Activated naive CD4-positive, alpha-beta T cell treated with anti-CD3 and anti-CD28 coated beads, Interleukin-2, amount 50 U/mL, for 72 hours (primary cell): Measurements from ENCODE around the gene ADAMTS15. TPM values are rescaled to one million over a fixed set of nuclear protein-coding genes. Genes with fewer than 3 reads are reported as not detected.
"Not testable (repeated sequence)": the region's sequence is repeated elsewhere in the genome, so short reads cannot be mapped to it uniquely, and the experiment has no call there.

Experiments used
- ATAC-seq, 2 donors: fragments of 150-1000 bp; cut with Tn5 transposase; 2 replicates each; pipeline ENCODE4 v1.10.0; 2021; ENCODE audit warnings: mild to moderate bottlenecking in 2 of 2, moderate library complexity in 2 of 2
- DNase-seq, 2 donors: peaks; one replicate each; pipeline ENCODE4 v3.0.0; 2021 to 2022; ENCODE audit warnings: low spot score in 2 of 2
- H3K27ac Mint-ChIP-seq, 2 donors: one replicate each; pipeline ENCODE4 v1.8.0; 2022; ENCODE audit warnings: mild to moderate bottlenecking in 2 of 2, mixed read lengths in 2 of 2
- H3K36me3 Mint-ChIP-seq, 2 donors: one replicate each; pipeline ENCODE4 v1.8.0; 2022; ENCODE audit warnings: mixed read lengths in 2 of 2
- H3K9me3 Mint-ChIP-seq, 2 donors: one replicate each; pipeline ENCODE4 v1.8.0; 2022; ENCODE audit warnings: mixed read lengths in 2 of 2
- total RNA-seq, 2 donors: library from RNA; stranded (reverse); gene quantifications; one replicate each; pipeline ENCODE4 v1.2.3, GENCODE V29; 2022

ADAMTS15 gene
- total RNA-seq, 2 donors from 2014 or later: not detected

DNA sequence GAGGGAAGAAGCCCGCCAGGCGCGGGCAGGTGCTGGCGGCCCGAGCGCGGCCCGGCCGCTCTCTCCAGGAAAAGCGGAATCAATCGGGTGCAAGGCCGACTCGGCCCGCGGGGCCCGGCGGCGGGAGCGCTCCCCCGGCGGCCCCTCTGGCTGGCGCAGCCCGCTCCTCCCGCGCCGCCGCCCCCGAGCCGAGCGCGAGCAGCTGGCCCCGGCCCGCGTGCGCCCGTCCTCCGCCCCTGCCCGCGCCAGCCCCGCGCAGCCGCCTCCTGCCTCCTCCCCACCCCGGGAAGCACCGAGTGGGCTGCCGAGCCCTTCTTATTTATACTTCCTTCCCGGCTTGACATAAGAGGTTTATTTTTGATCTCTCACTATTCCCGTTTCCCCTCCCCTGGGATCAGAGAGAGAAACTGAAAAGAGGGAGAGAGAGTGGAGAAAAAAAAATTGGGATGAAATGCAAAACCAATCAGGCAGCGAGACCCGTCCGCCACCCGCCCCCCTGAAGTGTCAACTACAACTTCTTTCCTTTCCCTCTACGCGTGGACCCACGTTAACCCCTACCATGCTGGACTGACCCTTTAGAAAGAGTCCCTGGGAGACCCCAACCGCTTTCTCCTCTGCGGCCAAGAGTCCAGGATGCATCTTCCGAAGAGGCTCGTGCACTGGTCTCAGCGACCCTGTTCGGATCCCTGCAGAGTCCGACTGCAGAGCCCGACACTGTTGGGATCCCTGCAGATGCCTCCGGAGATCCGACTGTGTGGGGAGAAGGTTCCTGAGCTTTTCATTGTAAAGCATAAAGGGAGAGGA is 19.9 kb upstream of the ADAMTS15 start, which contains the start of gene ADAMTS8:
Gene ADAMTS8 (minus strand): TSS at position 294 of the 804 bp plus-strand sequence. CDS start 323 bp downstream, outside the sequence.
- ATAC-seq (peak in 1 of 2 donors; percentile 16), DNase-seq (no peak)
- no peaks in the 10 kb centered on the region for H3K9me3 Mint-ChIP-seq
- H3K36me3 Mint-ChIP-seq: peaks cover 6% of the 10 kb centered on the region in 2 donors
- no peak within 1 kb of the TSS for H3K27ac Mint-ChIP-seq

DNA sequence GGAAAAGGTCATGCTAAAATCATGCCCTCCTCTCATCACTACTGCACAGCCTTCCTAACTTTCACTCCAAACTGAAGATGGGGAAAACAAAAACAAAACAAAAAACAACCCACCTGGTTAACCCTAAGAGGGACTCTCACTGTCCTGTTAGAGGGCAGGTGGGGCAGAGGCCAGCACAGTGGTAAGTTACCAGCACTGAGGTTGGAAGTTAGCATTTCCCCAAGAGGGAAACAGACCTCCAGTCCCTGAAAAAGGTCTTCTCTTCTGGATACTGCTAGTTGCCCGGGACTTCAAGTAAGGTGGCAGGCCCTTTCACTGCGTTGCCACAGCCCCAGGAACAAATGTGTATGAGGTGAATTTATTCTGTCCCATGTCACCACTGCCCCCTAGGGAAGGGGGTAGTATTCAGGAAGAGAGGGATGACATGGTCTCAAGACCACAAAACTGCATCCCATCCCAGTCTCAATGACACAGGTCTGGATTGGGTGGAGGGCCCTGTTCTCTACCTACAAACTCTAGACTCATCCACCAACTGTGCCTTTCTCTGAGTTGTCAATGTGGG is 19.2 kb upstream of the ADAMTS15 start:
- Mint-ChIP-seq H3K27ac (no peak overlapping the region), H3K36me3 (peaks cover 6% of the 10 kb centered on the region in 2 donors), H3K9me3 (no peaks in the 10 kb centered on the region)
- ATAC-seq: no peak
- DNase-seq: no peak

DNA sequence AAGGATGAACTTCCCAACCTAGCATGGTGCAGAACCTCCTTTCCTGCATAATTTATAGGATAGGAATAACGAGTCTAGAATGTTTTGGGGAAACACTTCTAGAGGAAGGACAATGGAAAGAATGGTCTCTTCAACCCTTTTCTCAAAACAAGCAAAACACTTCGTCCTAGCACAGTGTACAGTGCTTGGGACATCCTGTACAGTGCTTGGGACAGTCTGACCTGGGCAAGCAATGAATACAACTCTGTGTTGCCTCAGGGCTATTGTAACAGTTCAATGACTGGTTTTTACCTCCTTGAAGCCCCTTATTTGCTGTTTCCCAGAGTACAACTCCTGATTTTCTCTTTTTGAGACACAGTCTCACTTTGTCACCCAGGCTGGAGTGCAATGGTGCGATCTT is 18.5 kb upstream of the ADAMTS15 start:
- ATAC-seq (no peak), DNase-seq (no peak)
- H3K27ac Mint-ChIP-seq: no peak overlapping the region
- H3K36me3 Mint-ChIP-seq: peaks cover 6% of the 10 kb centered on the region in 2 donors
- no peaks in the 10 kb centered on the region for H3K9me3 Mint-ChIP-seq

DNA sequence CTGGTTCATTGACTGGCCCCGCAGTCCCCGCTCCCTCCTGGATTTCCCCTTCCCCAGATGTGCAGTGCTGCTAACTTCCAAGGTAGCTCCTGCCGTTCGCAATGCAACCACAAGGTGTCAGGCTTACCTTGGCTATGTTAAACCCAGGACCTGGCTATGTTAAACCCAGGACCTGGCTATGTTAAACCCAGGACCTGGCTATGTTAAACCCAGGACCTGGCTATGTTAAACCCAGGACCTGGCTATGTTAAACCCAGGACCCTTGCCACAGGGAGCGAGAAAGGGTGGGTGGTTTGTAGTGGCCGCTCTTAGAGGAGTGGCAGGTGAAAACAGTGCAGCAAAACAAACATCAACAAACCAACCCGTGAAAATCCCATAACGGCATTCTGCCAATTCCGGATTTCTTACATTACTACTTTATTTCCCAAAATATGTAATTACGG is 17.1 kb upstream of the ADAMTS15 start:
- DNase-seq: peak; percentile 62 to 73
- Mint-ChIP-seq H3K36me3 (peaks cover 6% of the 10 kb centered on the region in 2 donors), H3K27ac (no peak overlapping the region), H3K9me3 (no peaks in the 10 kb centered on the region)
- ATAC-seq: peak; percentile 68 to 69

DNA sequence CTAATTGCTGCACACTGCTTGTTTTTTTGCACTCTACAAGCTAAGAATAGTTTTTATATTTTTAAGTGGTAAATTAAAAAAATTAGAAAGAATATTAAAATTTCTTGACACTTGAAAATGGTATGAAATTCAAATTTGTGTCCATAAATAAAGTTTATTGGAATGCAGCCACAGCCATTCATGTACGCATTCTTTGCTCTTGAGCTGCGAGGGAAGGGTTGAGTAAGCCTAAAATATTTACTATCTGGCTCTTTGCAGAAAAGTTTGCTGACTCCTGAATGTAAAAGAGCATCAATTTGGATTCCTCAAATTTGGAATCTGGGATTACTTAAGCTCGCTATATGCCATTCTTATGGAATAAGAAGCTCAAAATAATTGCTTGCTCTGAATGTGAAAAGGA is 16.6 kb upstream of the ADAMTS15 start:
- ATAC-seq: no peak
- DNase-seq: no peak
- Mint-ChIP-seq H3K9me3 (no peaks in the 10 kb centered on the region), H3K27ac (no peak overlapping the region), H3K36me3 (peaks cover 5 to 6% of the 10 kb centered on the region in 2 donors)

DNA sequence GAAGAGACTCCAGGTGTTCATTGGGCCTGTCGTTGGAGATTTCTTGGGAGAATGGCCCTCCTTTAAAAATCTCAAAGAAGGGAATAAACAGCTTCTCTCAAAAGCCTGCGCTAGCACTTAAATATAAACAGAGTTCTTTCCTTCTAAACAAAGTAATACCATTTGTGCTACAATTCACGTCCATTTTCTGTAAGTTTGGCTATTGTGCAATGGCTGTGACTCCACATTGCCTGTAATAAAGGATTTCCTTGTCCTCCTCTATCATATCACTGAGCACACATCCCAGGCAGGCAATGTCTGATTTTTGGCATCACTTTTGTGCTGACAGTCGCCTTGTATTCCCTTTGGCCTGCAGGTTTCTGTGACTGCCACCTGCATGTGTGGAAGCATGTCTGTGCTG is 15.1 kb upstream of the ADAMTS15 start:
- Mint-ChIP-seq H3K27ac (no peak overlapping the region), H3K9me3 (no peaks in the 10 kb centered on the region), H3K36me3 (peaks cover 0 to 6% of the 10 kb centered on the region in 2 donors)
- DNase-seq: no peak
- no peak for ATAC-seq

DNA sequence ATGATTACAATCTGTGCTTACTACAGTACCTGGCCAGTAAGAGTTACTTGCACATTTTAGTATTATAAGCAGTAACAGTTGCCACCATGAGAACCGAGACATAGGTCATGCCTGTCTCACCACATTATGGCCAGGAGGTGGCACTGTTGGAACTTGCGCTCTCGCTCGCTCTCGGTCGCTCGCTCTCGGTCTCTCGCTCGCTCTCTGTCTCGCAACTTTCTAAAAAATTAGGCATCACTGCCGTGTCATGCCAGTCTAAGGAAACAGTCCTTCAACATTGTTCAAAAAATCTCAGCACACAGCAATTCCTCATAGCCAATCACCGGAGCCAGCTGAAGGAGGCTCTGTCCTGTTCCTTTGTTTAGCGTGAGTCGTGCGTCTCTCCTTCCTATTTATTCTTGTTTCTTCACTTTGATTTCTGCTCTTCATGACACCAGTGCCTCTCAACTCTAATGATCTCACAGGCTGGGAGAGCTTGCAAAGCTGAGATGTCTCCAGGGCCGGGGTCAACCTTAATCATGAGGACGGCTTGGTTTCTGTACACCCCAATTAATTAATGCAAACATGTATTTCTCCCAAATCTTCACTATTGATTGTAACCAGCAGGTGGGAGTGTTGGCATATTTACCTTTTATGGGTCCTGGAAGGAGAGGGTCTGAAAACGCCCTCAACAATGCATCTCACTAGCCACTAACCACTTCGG is 13.8 kb upstream of the ADAMTS15 start:
- no peaks in the 10 kb centered on the region for H3K36me3 Mint-ChIP-seq
- peak; percentile 85 for ATAC-seq

DNA sequence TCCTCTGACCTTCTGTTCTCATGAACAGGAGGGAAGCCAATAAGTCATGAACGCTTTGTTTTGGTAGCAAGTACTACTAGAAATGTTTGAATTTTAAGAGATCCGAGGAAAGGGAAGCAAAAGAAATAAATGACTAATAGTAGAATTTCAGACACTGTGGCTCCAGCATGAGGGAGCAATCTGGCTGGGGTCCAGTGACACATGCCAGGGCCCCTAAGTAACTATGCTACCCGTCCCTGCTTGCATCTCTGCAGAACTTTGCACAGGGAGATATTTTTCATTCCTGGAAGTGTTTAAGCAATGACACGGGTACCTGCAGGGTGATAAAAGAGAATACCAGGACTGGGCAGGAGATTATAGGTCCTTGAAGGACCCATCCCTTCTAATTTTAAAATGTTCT is 12.8 kb upstream of the ADAMTS15 start:
- DNase-seq: no peak
- no peak for ATAC-seq
- H3K36me3 Mint-ChIP-seq: no peaks in the 10 kb centered on the region

More for the DNA sequence above, 13.8 kb upstream of the ADAMTS15 start:
- H3K27ac Mint-ChIP-seq: no peak overlapping the region
- no peaks in the 10 kb centered on the region for H3K9me3 Mint-ChIP-seq
- DNase-seq: peak; percentile 66

DNA sequence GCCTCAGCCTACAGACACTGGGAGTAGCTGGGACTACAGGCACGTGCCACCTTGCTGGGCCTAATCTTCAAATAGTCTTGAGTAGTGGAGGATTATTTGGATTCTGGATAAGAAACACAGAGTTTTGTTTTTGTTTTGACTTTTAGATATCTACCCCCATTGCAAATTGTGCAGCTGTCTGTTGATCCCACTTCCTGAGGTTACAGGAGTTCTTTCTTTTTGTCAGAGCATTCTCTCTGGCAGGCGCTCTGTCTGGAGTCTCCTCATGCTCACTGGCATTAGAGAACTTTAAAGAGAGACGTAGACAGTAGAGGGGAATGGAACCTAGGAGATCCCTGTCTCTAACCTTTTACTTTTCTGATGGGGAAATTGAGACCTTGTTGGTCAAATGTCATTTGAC is 12.3 kb upstream of the ADAMTS15 start:
- Mint-ChIP-seq H3K27ac (no peak overlapping the region), H3K36me3 (no peaks in the 10 kb centered on the region), H3K9me3 (no peaks in the 10 kb centered on the region)
- DNase-seq: no peak
- no peak for ATAC-seq

More for the DNA sequence above, 12.8 kb upstream of the ADAMTS15 start:
- Mint-ChIP-seq H3K9me3 (no peaks in the 10 kb centered on the region), H3K27ac (no peak overlapping the region)

DNA sequence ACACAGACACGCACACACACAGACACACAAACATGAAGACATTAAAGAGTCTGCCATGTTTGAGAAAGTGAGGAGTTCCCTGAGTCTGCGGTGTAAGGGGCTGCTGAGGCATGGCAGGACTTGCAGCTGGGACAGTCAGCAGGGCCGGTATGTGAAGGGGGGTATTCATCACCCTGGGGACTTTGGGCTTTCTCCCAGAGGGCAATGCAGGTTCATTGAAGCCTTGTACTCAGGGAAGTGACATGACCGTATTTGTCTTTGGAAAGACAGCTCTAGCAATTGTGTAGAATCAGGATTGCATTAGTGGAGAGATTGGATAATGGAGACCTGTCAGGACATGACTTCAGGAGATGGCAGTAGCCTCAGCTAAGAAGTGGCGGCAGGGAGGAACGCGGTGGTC is 10.6 kb upstream of the ADAMTS15 start:
- H3K9me3 Mint-ChIP-seq: no peaks in the 10 kb centered on the region
- ATAC-seq (no peak), DNase-seq (no peak)
- no peaks in the 10 kb centered on the region for H3K36me3 Mint-ChIP-seq
- H3K27ac Mint-ChIP-seq: peak overlapping the region; percentile 24 to 48

DNA sequence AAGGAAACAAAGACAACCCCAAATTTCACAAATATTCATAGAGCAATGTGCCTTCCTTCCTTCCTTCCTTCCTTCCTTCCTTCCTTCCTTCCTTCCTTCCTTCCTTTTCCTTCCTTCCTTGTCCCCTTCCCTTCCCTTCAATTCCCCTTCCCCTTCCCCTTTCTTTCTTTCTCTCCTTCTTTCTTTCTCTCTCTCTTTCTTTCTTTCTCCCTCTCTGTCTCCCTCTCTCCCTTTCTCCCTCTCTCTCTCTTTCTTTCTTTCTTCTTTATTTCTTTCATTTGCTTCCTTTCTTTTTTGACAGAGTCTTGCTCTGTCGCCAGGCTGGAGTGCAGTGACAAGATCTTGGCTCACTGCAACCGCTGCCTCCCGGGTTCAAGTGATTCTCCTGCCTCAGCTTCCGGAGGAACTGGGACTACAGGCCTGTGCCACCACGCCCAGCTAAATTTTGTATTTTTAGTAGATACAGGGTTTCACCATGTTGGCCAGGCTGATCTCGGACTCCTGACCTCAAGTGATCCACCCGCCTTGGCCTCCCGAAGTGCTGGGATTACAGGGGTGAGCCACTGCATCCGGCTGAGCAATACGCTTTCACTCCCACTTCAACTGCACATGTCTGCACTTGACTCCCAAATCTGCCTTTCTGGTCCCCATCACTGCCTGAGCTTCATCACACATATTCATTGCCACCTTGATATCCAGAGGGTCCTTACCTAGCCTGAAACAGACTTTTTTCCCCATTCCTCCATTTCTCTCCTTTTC is 9.9 kb upstream of the ADAMTS15 start:
- not testable (repeated sequence) for H3K9me3 Mint-ChIP-seq, H3K36me3 Mint-ChIP-seq, ATAC-seq, DNase-seq
- H3K27ac Mint-ChIP-seq: peak overlapping the region in 1 of 2 donors; percentile 72

DNA sequence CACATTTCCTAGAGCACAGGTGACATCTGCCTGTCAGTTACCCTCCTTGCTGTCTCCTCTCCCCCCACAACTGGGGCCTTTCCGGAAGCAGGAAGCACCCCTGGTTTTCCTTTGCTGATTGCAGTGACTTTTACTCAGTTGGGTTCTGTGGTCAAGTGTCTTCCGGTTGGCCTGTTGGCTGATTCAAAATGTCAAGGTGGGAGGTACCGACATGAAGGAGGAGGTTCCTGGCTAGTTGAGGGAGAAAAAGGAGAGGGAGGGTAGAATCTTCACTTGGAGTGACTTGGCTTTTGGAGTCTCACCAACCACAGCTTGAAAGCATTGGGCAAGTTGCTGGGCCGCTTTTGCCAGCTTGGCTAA is 9.3 kb upstream of the ADAMTS15 start:
- ATAC-seq: peak in 1 of 2 donors; percentile 43
- DNase-seq: no peak
- H3K36me3 Mint-ChIP-seq: no peaks in the 10 kb centered on the region
- peak overlapping the region in 1 of 2 donors; percentile 72 for H3K27ac Mint-ChIP-seq
- H3K9me3 Mint-ChIP-seq: no peaks in the 10 kb centered on the region

DNA sequence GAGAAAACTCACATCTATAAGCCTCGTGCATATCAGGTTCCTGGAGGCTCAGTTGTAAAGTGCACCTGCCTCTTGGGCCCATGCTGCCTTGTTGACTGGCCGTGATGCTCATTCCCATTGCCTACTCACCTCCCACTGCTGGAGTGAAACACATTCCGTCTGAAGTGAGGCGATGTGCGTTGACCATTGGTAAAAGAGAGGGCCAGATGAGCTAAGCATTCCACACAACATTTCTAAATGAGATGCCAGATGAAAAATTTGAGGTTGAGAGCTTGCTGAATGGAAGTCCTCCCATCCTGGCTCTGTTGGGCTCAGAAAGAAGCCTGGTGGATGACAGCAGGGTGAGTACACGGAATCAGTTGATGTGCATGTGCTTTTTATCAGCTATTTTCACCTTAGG is 8.6 kb upstream of the ADAMTS15 start:
- no peaks in the 10 kb centered on the region for H3K36me3 Mint-ChIP-seq
- no peak overlapping the region for H3K27ac Mint-ChIP-seq
- no peaks in the 10 kb centered on the region for H3K9me3 Mint-ChIP-seq
- no peak for DNase-seq
- ATAC-seq: no peak

DNA sequence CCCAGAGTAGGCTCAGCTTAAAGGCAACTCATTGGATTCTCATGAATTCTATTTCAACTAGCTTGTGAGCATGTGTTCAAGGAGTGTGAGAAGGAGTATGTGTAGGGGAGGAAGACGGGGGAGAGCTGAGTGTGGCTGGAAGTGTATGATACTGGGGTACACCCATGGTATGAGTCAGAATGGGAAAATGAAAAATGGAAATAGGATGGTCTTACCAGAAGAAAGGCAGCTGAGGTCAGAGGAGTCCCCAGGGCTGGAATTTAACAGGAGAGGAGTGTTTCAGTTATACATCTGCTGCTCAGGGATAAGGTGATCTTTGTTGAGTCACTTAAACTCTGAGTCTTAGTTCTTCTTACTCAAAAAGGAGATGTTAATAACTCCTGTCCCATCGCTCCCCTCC is 6.7 kb upstream of the ADAMTS15 start:
- ATAC-seq (no peak), DNase-seq (no peak)
- no peaks in the 10 kb centered on the region for H3K36me3 Mint-ChIP-seq
- no peaks in the 10 kb centered on the region for H3K9me3 Mint-ChIP-seq
- no peak overlapping the region for H3K27ac Mint-ChIP-seq

DNA sequence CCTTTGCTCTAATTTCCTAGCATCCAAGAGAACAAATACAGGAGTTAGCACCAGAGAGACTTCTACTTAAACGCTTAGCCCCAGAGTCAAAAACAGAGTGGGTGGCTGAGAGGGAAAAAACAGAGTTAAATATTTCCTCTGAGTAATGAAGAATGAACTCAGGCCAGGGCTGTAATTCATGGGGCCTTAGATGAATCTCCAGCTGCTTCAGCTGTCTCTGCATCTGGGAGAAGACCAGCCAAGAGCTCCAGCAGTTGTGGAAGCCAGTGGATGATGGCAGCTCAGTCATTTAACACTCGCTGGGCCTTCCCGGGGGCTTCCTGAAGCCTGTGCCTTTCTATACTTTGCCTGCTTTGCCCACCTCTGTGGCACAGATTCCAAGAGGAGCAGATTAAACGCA is 5.7 kb upstream of the ADAMTS15 start:
- ATAC-seq: no peak
- H3K9me3 Mint-ChIP-seq: no peaks in the 10 kb centered on the region
- no peaks in the 10 kb centered on the region for H3K36me3 Mint-ChIP-seq
- no peak overlapping the region for H3K27ac Mint-ChIP-seq
- no peak for DNase-seq

DNA sequence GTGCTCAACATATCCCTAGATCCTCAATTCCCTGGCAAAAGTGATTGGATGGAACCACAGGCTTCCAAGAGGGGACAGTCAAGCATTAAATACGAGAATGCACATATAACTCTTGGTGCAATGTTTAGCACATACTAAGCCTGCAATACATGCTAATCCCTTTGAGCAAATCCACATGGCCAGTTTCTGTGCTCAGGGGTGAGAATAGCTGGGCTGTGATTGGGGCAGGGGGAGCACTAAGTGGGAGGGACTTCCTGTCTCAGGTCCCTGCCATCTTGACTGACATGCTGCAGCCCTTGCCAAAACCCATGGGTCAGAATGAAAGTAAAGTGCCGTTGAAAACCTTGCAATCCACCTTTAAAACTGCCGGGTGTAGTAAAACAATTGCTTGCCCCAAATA is 2.7 kb upstream of the ADAMTS15 start:
- Mint-ChIP-seq H3K9me3 (no peaks in the 10 kb centered on the region), H3K27ac (no peak overlapping the region), H3K36me3 (no peaks in the 10 kb centered on the region)
- ATAC-seq (no peak), DNase-seq (no peak)

DNA sequence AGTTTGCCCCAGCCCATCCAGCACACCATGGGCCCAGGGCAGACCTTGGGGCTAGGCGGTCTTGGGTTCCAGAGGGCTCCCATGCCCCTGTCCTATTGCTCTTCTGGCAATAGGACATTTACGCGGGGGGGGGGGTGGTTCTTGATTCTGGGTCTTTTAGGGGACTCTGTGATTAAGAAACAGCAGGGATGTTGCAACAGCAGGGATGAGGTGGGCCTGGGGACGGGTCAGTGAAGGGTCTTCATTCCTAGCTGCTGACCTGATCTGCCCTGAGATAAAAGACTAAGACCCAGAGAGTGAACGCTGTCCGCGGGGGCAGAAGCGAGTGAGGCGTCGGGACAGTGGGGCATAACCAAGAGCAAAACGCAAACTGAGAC is 418 bp upstream of the ADAMTS15 start:
- no peak for ATAC-seq
- no peak overlapping the region for H3K27ac Mint-ChIP-seq
- no peak for DNase-seq
- no peaks in the 10 kb centered on the region for H3K9me3 Mint-ChIP-seq
- no peaks in the 10 kb centered on the region for H3K36me3 Mint-ChIP-seq
